Natural killer cell (primary cell): Measurements from ENCODE around the gene TRIP4. TPM values are rescaled to one million over a fixed set of nuclear protein-coding genes. Genes with fewer than 3 reads are reported as not detected.

Experiments used
- total RNA-seq, 4 donors: library from RNA; stranded (reverse); fragments of 120-200 nt in 1 of 4; gene quantifications; one replicate each; pipeline versions ENCODE4 v1.2.3 to v1.2.4, GENCODE V29; 2013 to 2022

TRIP4 gene
- total RNA-seq, 3 donors from 2014 or later (not counting 1 experiment from before 2014, with no cell fraction given), result 32.9 to 37.1 (median 33.7) TPM

Other genes with a start within 250 kb of the TRIP4 start
- gene SNX22, start 236.1 kb upstream of the TRIP4 start, total RNA-seq, result under 1 TPM; 0.41 to 0.80 (median 0.75) TPM
- 100 to 1,000 TPM; 234 to 298 (median 251) TPM for gene PPIB, start 224.8 kb upstream of the TRIP4 start, total RNA-seq
- gene CSNK1G1, start 31.7 kb upstream of the TRIP4 start, total RNA-seq, result 10 to 100 TPM; 26.2 to 36.8 (median 34.0) TPM
- gene PCLAF, start 6.4 kb upstream of the TRIP4 start, total RNA-seq, result 1 to 10 TPM; 1.4 to 2.2 (median 1.9) TPM
- gene ZNF609, start 72.7 kb downstream of the TRIP4 start, total RNA-seq, result 10 to 100 TPM; 40.3 to 59.7 (median 55.3) TPM